GM23248 (cell line): ENCODE results near the gene CEP95.

Source experiments
- EZH2 ChIP-seq: fragments of 200-600 bp; sonication (generic); IDR thresholded peaks from 2 replicates; pipeline ENCODE4 v1.6.1; 2018; ENCODE audit warnings: antibody characterized with exemption, mild to moderate bottlenecking; ENCODE audit not compliant: insufficient read depth, poor library complexity, severe bottlenecking
- EZH2phosphoT487 ChIP-seq: fragments of 200-600 bp; sonication (generic); IDR thresholded peaks from 2 replicates; pipeline ENCODE4 v1.6.1; 2018; ENCODE audit warnings: antibody characterized with exemption, moderate library complexity, mild to moderate bottlenecking, low read depth; ENCODE audit not compliant: insufficient read depth

GRCh38 chr17:64461788-64462187, 45.0 kb upstream of the CEP95 start:
- no peak for TF ChIP-seq EZH2phosphoT487
- no peak for TF ChIP-seq EZH2
